Measurements from ENCODE around the gene DNMBP.
"Not testable (repeated sequence)": the region's sequence is repeated elsewhere in the genome, so short reads cannot be mapped to it uniquely, and the experiment has no call there.

DNMBP gene

DNA sequence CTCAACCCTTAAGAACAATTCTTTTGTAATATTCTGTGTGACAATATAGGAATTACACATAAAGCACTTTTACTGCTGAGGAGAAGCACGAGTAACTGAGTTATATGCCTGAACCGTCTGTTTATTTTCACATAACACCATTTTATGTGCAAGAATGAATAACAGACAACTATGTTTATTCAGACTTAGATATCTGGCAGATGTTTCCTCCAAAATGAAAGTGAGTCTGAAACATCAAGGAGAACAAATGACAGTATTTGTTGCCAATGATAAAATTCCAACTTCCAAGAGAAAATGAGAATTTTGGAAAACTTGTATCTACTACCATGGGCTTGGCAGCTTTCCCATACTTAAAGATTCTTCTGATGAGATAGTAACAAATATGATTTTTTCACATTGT is 51.4 kb downstream of the DNMBP start:
- DNase-seq (ENCODE audit: low read depth in 2 of 2), result no peak

GRCh38 chr10:99953510-99953909 is 56.2 kb downstream of the DNMBP start:
- not testable (repeated sequence) for DNase-seq (ENCODE audit: low read depth in 2 of 2)

- DNase-seq (ENCODE audit: low read depth in 2 of 2), result no peak
Observed at GRCh38 chr10:99952799-99953198, 56.9 kb downstream of the DNMBP start.

GRCh38 chr10:99946051-99946450 is 63.7 kb downstream of the DNMBP start:
- DNase-seq (ENCODE audit: low read depth in 2 of 2), result not testable (repeated sequence)

DNA sequence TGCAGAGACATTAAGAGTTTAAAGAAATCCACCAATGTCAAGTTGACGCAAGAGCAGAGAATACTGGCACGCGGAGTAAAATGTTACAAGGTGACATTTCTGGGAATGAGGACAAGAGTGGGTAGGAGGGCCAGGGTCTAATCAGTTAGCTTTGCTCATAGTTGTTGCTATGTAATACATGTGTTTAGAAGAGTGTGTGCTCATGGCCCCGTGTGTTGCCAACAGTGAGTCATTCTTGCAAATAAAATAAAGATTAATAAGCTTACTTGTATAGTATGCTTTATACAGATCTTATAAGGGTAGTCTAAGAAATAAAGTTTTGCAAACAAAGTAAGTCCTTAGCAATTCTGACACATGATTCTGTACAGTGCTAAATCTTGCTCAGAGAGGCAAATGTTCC is 64.5 kb downstream of the DNMBP start:
- no peak for DNase-seq (ENCODE audit: low read depth in 2 of 2)

DNA sequence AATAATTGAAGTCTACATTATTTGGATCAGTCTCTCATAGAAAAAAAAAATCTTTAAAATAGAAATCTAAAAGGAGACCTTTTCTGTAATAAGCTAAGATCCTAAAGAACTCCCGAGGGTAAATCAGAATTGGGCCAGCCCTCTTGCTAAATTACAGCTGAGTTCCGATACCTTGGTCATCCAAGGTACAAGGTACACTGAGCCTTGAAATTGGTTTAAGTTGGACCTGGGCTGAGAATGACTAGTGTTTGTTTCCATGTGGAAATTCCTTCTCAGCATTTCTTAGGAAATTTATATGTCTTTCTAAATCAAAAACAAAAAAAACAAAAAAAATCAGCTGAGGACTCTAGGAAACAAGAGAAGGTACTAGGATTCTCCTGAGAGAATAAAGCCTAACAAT is 64.9 kb downstream of the DNMBP start:
- no peak for DNase-seq (ENCODE audit: low read depth in 2 of 2)

GRCh38 chr10:99943908-99944307 is 65.8 kb downstream of the DNMBP start:
- DNase-seq (ENCODE audit: low read depth in 2 of 2), result no peak

DNA sequence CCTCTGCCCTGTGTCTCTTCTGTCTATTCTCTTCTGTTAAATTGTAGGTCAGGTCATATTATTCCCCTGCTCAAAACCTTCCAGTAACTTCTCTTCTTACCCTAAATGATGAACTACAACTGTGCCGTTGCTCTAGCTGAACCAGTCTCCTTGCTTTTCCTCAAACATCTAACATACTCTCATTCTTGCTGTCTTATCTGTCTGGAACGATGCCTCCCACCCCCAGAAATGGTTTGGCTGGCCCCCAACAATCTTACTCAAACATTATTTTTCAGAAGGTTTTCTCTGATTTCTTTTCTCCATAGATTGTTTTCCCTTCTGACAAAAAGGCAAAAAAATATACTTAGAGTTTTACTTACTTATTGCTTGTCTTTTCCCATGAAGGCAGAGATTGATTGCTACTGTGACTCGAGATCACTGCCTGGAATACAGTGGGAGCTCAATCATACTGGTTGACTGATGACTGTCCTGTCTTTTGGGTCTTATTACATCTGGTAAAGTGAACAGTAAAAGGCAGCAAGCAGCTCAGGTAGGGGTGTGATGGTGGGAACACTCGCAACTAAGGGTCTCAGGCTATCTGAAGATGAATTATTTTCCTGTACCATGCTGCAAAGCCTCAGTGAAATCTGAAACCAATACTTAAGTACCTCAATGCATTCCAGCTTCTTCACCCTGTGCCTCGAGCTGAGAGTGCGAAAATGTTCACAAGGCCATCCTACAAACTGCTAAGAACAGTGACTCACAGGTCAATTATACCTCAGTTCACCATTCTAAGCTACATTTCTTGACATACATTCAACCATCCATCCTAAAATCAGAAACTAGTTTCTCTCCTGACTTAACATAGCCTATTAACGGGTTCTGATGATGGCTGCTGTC is 67.6 kb downstream of the DNMBP start:
- DNase-seq (ENCODE audit: low read depth in 2 of 2), result no peak

DNA sequence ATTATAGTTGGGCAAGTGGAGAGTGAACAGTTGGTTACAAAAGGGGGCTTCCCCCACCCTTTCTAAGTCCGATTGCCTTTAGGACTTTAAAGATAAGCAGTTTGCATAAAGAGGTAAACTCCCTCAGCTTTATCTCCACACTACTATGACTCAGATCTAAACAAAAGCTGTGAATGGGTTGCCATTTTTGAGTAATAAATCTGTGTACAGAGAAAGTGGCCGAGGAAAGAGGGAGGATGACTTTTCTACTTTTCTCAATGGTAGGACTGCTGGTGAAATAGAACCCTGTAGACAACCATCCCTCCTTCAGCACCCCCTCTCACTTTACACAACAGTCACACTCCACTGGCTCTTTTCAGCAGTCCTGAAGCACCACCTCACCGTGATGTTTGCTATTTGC is 71.2 kb downstream of the DNMBP start:
- DNase-seq (ENCODE audit: low read depth in 2 of 2), result no peak

- DNase-seq (ENCODE audit: low read depth in 2 of 2), result no peak
Observed at GRCh38 chr10:99937630-99938029, 72.1 kb downstream of the DNMBP start.

DNA sequence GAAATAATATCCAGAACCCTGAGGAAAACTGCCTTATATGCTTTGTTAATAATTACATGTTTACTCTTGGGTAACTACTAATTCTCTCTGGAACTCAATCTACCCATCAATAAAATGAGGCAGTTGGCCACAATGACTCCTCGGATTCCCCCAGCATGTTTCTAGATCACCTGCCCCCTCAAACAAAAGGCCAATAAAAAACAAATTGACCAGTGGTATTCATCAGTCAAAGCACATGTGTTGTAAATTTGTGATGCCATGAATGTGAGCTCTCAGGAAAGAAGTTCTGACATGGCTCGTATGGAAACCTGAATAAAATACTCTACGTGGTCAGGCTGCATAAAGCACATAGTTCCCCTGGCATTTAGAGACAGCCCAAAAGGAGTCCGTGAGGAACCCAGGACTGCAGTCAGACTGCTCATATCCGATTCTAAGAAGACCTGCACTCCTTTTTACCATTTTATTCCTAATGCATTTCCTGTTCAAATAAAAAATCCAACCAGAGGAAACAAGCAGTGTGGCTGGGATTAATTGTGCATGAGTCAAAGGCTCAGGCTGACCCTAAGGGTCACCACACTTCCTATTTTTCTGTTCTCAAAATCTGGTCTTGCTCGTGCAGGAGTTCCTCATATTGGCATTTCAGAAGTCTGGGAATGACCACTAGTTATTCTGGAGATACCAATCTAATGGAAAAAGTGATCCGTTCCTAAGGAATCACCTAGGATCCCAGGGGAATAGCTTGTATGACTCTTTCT is 77.4 kb downstream of the DNMBP start:
- DNase-seq (ENCODE audit: low read depth in 2 of 2), result not testable (repeated sequence)

DNA sequence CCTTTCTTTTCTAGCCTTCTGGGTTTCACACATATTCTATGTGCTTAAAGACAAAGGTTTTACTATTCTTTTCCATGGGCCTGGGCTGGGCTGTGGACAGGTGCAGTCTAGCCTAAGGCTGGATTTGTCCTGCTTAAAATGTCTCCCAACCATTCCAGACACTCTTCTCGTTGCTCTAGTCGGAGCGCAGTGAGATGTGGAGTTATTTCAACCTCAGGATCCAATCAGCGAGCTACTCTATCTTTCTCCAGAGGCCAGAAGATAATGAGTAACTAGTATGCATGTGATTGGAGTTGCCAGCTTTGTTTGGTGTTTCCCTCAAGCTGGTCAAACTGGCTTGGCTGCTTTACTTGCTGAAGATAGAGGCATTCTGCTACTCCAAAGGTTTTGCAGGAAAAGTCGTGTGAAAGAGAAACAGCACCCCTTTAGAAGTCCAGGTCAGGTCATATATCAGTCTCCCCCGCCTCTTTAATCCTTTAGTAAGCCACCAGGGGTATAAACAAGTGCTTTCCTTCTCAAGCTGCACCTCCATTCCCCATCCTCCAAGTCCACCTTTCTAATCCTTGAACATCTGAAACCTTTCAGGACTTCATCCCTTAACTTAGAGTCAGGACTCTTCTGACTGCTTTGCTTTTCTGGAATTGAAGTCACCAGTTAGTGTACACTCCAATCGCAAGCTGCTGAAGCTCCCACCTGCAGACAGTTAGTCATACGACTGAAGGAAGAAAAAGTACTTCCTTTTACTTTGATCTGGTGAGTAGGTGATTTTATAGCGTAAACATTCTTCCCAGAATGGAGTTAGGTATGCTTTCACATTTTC is 78.8 kb downstream of the DNMBP start:
- no peak for DNase-seq (ENCODE audit: low read depth in 2 of 2)

- no peak for DNase-seq (ENCODE audit: low read depth in 2 of 2)
Observed at GRCh38 chr10:99929360-99929759, 80.4 kb downstream of the DNMBP start.

DNA sequence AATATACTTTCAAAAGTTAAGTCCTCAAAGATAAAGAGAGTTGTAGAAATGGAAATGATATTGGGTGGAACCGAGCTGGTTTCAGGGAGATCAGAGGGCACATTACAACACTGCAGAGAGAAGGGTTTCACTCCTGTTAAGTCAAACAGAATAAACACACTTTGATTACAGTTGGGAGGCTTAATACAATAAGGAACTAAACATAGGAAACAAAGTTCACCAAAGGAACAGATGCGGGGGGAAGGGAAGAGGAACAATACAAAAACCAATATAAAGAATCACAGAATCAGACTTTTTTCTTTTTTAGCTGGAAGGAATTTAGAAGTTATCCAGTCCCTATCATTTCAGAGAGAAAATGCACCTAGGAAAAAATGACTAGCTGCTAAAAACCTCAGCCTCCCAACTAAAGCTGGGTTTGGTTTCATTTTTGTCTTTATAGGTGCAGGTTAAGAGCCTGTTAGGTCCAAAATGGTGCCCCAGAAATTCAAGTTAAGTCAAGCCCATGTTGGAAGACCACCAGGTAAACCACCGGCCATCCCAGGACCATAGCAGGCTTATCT is 81.9 kb downstream of the DNMBP start:
- DNase-seq (ENCODE audit: low read depth in 2 of 2), result no peak

DNA sequence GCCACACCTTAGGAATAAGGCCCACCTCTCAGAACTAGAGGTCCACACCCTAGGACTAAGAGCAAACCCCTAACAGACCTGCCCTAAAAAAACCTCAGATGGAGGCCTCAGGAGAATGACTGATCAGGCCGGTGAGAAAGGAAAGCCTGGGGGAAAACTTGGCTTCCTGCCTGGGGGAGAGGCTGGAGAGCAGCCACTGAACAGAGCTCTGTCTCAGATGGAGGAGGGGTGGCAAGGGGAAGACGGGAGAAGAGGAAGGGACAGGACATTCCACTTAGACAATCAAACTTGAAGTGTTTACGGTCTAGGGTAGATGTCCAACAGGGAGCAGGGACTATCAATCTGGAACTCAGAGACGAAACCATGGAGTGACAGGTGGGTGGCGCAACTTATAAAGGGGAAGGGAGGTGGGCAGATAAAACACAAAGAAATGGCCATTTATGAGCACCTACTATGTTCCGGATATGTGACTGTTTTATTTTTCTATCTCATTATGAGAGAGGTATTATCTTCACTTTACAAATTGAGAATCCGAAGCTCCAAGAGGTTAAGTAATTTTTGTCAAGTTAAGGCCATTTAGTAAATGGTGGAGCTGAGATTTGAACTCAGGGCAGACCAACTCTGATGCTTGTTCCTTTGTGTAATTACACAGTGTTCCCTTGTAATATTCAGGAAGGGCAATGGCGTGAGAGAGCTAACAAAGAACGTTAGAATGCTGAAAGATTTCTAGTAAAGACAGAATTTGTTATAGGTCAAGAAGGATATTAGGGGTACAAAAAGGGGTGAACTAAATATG is 82.6 kb downstream of the DNMBP start:
- no peak for DNase-seq (ENCODE audit: low read depth in 2 of 2)

DNA sequence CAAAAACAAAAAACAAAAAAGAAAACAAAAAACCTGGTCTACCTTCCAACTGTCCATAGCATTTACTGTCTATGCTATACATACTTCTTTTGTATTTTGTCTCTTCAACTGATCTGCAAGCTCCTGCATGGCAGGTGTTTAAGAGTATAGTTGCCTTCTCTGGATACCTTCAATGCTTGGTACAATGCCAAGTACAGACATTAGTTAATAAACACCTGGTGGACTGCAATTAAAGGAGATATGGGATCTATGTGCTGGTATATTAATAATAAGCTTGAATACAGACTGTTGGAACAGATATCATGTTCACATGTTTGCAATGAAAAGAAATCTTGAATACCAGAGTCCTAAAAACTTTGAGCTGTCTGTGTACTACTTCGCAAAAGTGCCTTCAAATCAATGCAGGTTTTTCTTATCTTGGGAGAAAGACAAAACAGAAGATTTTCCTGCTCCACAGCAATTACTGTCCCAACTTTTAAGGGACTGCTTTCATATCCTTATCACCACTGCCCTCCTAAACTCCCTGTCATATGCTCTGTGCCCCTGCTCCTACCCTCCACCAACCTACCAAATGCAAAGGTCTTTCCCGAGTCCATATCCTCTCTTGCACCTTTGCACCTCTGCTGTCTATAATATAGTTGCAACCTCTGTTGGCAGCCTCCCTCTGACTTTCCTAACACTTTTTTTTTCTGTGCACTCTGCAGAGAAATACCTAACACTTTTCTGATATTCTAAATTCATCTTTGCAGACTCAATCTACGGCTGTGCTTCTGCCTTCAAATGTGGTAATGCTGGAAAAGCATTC is 85.1 kb downstream of the DNMBP start:
- no peak for DNase-seq (ENCODE audit: low read depth in 2 of 2)

GRCh38 chr10:99921948-99922347 is 87.8 kb downstream of the DNMBP start:
- DNase-seq (ENCODE audit: low read depth in 2 of 2), result no peak

- DNase-seq (ENCODE audit: low read depth in 2 of 2), result no peak
Observed at GRCh38 chr10:99920901-99921300, 88.8 kb downstream of the DNMBP start.

GRCh38 chr10:99920486-99920885 is 89.3 kb downstream of the DNMBP start:
- DNase-seq (ENCODE audit: low read depth in 2 of 2), result no peak
